K562 (cell line): Measurements from ENCODE around the gene TMPRSS7. TPM values are rescaled to one million over a fixed set of nuclear protein-coding genes. Genes with fewer than 3 reads are reported as not detected.

ENCODE experiments used
- ATAC-seq: fragments of 200-7000 bp; cut with Tn5 transposase; 3 replicates; pipeline ENCODE4 v1.9.1; 2020; ENCODE audit warnings: moderate library complexity
- BruUV-seq: library from RNA; stranded (reverse); fragments of 400-500 nt; replicated peaks from 2 replicates; lab custom pipeline; 2021; lab: Mats Ljungman, UMichigan
- CTCF ChIA-PET: fragments of 300-600 bp; formaldehyde crosslinking; extraction: SDS; loops from one replicate; lab custom pipeline; 2021; ENCODE audit warnings: low intra/inter-chr PET ratio; lab: Yijun Ruan, JAX
- POLR2A ChIA-PET: fragments of 300-600, 350-650 bp; sonication (Branson Sonifier 250); formaldehyde crosslinking; extraction: SDS; loops from one replicate; lab custom pipeline; 2021; ENCODE audit warnings: antibody characterized with exemption, inconsistent platforms; lab: Yijun Ruan, JAX
- DNase-seq, 4 experiments: peaks; one replicate each; pipeline versions ENCODE4 v3.0.0 to v3.0.0-alpha.2; 2011 to 2018; ENCODE audit warnings: low spot score in 3 of 4, mixed read lengths in 3 of 4; ENCODE audit errors: extremely low read depth in 1 of 4
- FAIRE-seq: peaks from 2 replicates; lab custom pipeline; 2011; peaks lifted over from hg19 to GRCh38; lab: Jason Lieb, UNC
- H2AFZ ChIP-seq: 2 replicates; pipeline ENCODE4 v1.6.0; 2011; ENCODE audit warnings: low read depth, low read length, control low read depth, inconsistent platforms
- H3K27ac ChIP-seq: fragments of 200-600 bp; 3 replicates; pipeline ENCODE4 v1.8.0; 2011; ENCODE audit warnings: low read depth, mild to moderate bottlenecking, control low read depth, inconsistent platforms, low read length, moderate library complexity, mixed read lengths; ENCODE audit errors: extremely low read depth
- H3K27me3 ChIP-seq, 2 experiments: fragments of 300-600 bp in 1 of 2; 2 replicates in 1 of 2; 3 replicates in 1 of 2; pipeline versions ENCODE4 v1.6.0 to v1.8.0; 2011; ENCODE audit warnings: inconsistent platforms in 2 of 2, low read length in 2 of 2, mild to moderate bottlenecking in 1 of 2, mixed read lengths in 1 of 2, moderate library complexity in 1 of 2; ENCODE audit not compliant: control insufficient read depth in 2 of 2, insufficient read depth in 2 of 2
- H3K36me3 ChIP-seq: fragments of 300-600 bp; 3 replicates; pipeline ENCODE4 v1.8.0; 2011; ENCODE audit warnings: mild to moderate bottlenecking, low read length, inconsistent platforms; ENCODE audit not compliant: control insufficient read depth, insufficient read depth
- H3K4me1 ChIP-seq, 2 experiments: fragments of 200-600 bp in 1 of 2; replicated peaks in 1 of 2; 2 replicates in 1 of 2; 3 replicates in 1 of 2; pipeline versions ENCODE4 v1.5.1 to v1.8.0; 2011; ENCODE audit warnings: inconsistent platforms in 2 of 2, low read length in 2 of 2, mild to moderate bottlenecking in 1 of 2, mixed read lengths in 1 of 2, moderate library complexity in 1 of 2; ENCODE audit not compliant: control insufficient read depth in 2 of 2, insufficient read depth in 2 of 2
- H3K4me2 ChIP-seq: 2 replicates; pipeline ENCODE4 v1.6.1; 2011; ENCODE audit warnings: low read length, control low read depth, inconsistent platforms, mixed read lengths; ENCODE audit not compliant: insufficient read depth
- H3K4me3 ChIP-seq: fragments of 200-600 bp; sonication (generic), shearing (Covaris generic); 2 replicates; pipeline ENCODE4 v1.5.1; 2016; ENCODE audit warnings: control low read depth, inconsistent platforms
- H3K79me2 ChIP-seq: fragments of 200-600 bp; 3 replicates; pipeline ENCODE4 v1.8.0; 2011; ENCODE audit warnings: low read length, inconsistent platforms; ENCODE audit not compliant: control insufficient read depth, insufficient read depth
- H3K9ac ChIP-seq, 2 experiments: 2 replicates each; pipeline versions ENCODE4 v1.6.0 to v1.6.1; 2011; ENCODE audit warnings: low read depth in 2 of 2, low read length in 2 of 2, control low read depth in 1 of 2, inconsistent platforms in 1 of 2, mild to moderate bottlenecking in 1 of 2, mixed read lengths in 1 of 2; ENCODE audit not compliant: insufficient read depth in 1 of 2
- H3K9me1 ChIP-seq: one replicate; pipeline ENCODE4 v1.6.0; 2011; ENCODE audit warnings: inconsistent platforms, mild to moderate bottlenecking, low read length, moderate library complexity; ENCODE audit not compliant: control insufficient read depth, insufficient read depth
- H3K9me3 ChIP-seq: replicated peaks from 2 replicates; pipeline ENCODE4 v1.5.1; 2011; ENCODE audit warnings: low read depth, low read length, inconsistent platforms; ENCODE audit not compliant: control insufficient read depth, insufficient read depth
- H4K20me1 ChIP-seq: replicated peaks from 2 replicates; pipeline ENCODE4 v1.6.1; 2011; ENCODE audit warnings: low read length, inconsistent platforms, mixed read lengths; ENCODE audit not compliant: control insufficient read depth, insufficient read depth
- BACH1 ChIP-seq: fragments of 200-800 bp; sonication (Bioruptor generic); IDR thresholded peaks from 2 replicates; pipeline ENCODE4 v1.6.1; 2016; ENCODE audit warnings: missing genetic modification characterization, missing compliant biosample characterization
- EHMT2 ChIP-seq: fragments of 450-650 bp; IDR thresholded peaks from 2 replicates; pipeline ENCODE4 v1.6.1; 2018; ENCODE audit warnings: antibody characterized with exemption
- FOXP1 ChIP-seq: sonication (generic); formaldehyde crosslinking; IDR thresholded peaks from 2 replicates; pipeline ENCODE4 v1.8.0; 2022; ENCODE audit warnings: mild to moderate bottlenecking, missing genetic modification reagents
- GATAD2B ChIP-seq: fragments of 450-650 bp; IDR thresholded peaks from 2 replicates; pipeline ENCODE4 v1.6.1; 2017; ENCODE audit warnings: mild to moderate bottlenecking, borderline replicate concordance
- HIVEP1 ChIP-seq: fragments of 250-450 bp; sonication (Bioruptor Pico); IDR thresholded peaks from 2 replicates; pipeline ENCODE4 v1.4.0; 2020; ENCODE audit warnings: mild to moderate bottlenecking
- U2AF1 ChIP-seq: fragments of 200-400 bp; formaldehyde crosslinking; optimal IDR thresholded peaks from 2 replicates; pipeline ENCODE3; 2017; ENCODE audit warnings: mild to moderate bottlenecking, low read depth, low read length, moderate library complexity
- ZKSCAN1 ChIP-seq: fragments of 150-350 bp; IDR thresholded peaks from 2 replicates; pipeline ENCODE4 v1.6.1; 2016; ENCODE audit warnings: low read depth, low read length
- ZNF121 ChIP-seq: sonication (generic); formaldehyde crosslinking; conservative IDR thresholded peaks from 2 replicates; pipeline ENCODE4 v1.8.0; 2022; ENCODE audit warnings: missing genetic modification reagents
- ZNF197 ChIP-seq: fragments of 200-800 bp; sonication (Bioruptor generic); IDR thresholded peaks from 2 replicates; pipeline ENCODE4 v1.6.1; 2016; ENCODE audit warnings: low read depth, missing genetic modification characterization, missing compliant biosample characterization
- WGBS: fragments of 100-300 bp; shearing (Covaris generic); methylation state at CpG from one replicate; pipeline ENCODE4 v1.1.6; 2016; ENCODE audit warnings: low coverage, mixed read lengths; ENCODE audit not compliant: insufficient coverage; ENCODE audit errors: missing lambda C conversion rate; 5-methylcytosine and 5-hydroxymethylcytosine counted together
- in situ Hi-C: fragments of 300-500 bp; cut with MboI; formaldehyde crosslinking; loops from 4 replicates; pipeline ENCODE4 v1.15.0; 2018; ENCODE audit warnings: inconsistent platforms, mixed read lengths
- intact Hi-C: fragments of 100-400 bp; cut with micrococcal nuclease; formaldehyde crosslinking; loops from 2 replicates; pipeline ENCODE4 v1.14.2; 2022
- polyA plus RNA-seq, 8 experiments: library from polyadenylated mRNA; depleted of rRNA in 4 of 8; stranded (reverse) in 5 of 8; unstranded in 3 of 8; fragments of >200 nt; fragmentation: Nextera tagmentation in 2 of 8; fragmentation: Illumina TruSeq in 1 of 8; extraction: Ambion mirVana in 2 of 8; extraction: Trizol in 1 of 8; gene quantifications; 2 replicates each; pipeline versions ENCODE4 v1.2.1 to v1.2.3, GENCODE V29; 2011 to 2014; ENCODE audit warnings: inconsistent platforms in 1 of 8, missing spikeins in 1 of 8
- total RNA-seq, 7 experiments: library from RNA; depleted of rRNA in 6 of 7; stranded (reverse); fragments of >200 nt in 6 of 7; fragmentation: Illumina TruSeq in 2 of 7; extraction: Trizol in 2 of 7; gene quantifications; 2 replicates each; pipeline versions ENCODE4 v1.2.1 to v1.2.3, GENCODE V29; 2011 to 2021; ENCODE audit warnings: low replicate concordance in 1 of 7
- TF ChIP-seq, protein P1 (sequence below): fragments of 450-650 bp; formaldehyde crosslinking; IDR thresholded peaks from 2 replicates; pipeline ENCODE4 v1.4.0; 2020; ENCODE audit warnings: mild to moderate bottlenecking, mixed read lengths
- TF ChIP-seq, protein P2 (sequence below): fragments of 200-800 bp; sonication (Bioruptor generic); IDR thresholded peaks from 2 replicates; pipeline ENCODE4 v1.6.1; 2017; ENCODE audit warnings: missing genetic modification characterization, missing compliant biosample characterization
- TF ChIP-seq, protein P3 (sequence below): fragments of 250-450 bp; sonication (Bioruptor Pico); IDR thresholded peaks from 2 replicates; pipeline ENCODE4 v1.9.0; 2021; ENCODE audit warnings: mild to moderate bottlenecking
- TF ChIP-seq, protein P4 (sequence below): sonication (generic); formaldehyde crosslinking; IDR thresholded peaks from 2 replicates; pipeline ENCODE4 v1.8.0; 2022; ENCODE audit warnings: mild to moderate bottlenecking, missing genetic modification reagents

The TMPRSS7 gene
- total and polyA plus RNA-seq, 9 of the 15 experiments (the other 6 are each of a cell fraction or from before 2014, with no cell fraction given) = not detected

DNA sequence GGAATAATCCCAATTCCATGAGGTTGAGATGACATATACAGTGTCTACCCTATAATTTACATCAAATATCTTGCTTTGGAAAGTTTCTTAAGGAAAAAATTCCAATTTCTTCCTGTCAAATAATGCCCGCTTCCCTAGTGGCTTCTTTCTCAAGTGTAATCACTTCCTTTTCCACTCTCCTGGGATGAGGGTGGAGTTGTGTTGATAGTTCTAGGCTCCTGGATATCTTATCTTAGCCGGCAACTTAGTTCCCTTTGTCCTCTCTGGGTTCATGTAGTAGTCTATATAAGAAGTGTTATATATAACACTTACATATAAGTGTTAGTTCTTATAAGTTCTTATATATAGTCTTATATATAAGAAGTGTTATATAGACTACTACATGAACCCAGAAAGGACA, 24.9 kb upstream of the TMPRSS7 start:
- Histone ChIP-seq H3K4me1 (no peaks in the 10 kb centered on the region), H3K9ac (no peak overlapping the region), H2AFZ (no peak overlapping the region), H3K4me3 (no peak overlapping the region), H3K36me3 (no peaks in the 10 kb centered on the region), H3K4me2 (no peak overlapping the region), H4K20me1 (no peaks in the 10 kb centered on the region), H3K9me1 (no peaks in the 10 kb centered on the region), H3K79me2 (no peaks in the 10 kb centered on the region), H3K27me3 (no peaks in the 10 kb centered on the region), H3K9me3 (no peaks in the 10 kb centered on the region), H3K27ac (no peak overlapping the region)
- TF ChIP-seq FOXP1 = no peak
- no peak for TF ChIP-seq ZNF121 (CRISPR knock-in tag)
- TF ChIP-seq ZNF197 = no peak
- no peak for TF ChIP-seq ZKSCAN1
- no peak for TF ChIP-seq HIVEP1 (CRISPR knock-in tag)
- no peak for TF ChIP-seq U2AF1
- TF ChIP-seq, protein P1, sequence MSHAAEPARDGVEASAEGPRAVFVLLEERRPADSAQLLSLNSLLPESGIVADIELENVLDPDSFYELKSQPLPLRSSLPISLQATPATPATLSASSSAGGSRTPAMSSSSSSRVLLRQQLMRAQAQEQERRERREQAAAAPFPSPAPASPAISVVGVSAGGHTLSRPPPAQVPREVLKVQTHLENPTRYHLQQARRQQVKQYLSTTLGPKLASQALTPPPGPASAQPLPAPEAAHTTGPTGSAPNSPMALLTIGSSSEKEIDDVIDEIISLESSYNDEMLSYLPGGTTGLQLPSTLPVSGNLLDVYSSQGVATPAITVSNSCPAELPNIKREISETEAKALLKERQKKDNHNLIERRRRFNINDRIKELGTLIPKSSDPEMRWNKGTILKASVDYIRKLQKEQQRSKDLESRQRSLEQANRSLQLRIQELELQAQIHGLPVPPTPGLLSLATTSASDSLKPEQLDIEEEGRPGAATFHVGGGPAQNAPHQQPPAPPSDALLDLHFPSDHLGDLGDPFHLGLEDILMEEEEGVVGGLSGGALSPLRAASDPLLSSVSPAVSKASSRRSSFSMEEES = no peak
- TF ChIP-seq, protein P2, sequence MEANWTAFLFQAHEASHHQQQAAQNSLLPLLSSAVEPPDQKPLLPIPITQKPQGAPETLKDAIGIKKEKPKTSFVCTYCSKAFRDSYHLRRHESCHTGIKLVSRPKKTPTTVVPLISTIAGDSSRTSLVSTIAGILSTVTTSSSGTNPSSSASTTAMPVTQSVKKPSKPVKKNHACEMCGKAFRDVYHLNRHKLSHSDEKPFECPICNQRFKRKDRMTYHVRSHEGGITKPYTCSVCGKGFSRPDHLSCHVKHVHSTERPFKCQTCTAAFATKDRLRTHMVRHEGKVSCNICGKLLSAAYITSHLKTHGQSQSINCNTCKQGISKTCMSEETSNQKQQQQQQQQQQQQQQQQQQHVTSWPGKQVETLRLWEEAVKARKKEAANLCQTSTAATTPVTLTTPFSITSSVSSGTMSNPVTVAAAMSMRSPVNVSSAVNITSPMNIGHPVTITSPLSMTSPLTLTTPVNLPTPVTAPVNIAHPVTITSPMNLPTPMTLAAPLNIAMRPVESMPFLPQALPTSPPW (CRISPR knock-in tag) = no peak
- TF ChIP-seq GATAD2B = no peak
- TF ChIP-seq BACH1 = no peak
- TF ChIP-seq EHMT2 = no peak
- TF ChIP-seq, protein P3, sequence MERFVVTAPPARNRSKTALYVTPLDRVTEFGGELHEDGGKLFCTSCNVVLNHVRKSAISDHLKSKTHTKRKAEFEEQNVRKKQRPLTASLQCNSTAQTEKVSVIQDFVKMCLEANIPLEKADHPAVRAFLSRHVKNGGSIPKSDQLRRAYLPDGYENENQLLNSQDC (CRISPR knock-in tag) = no peak
- TF ChIP-seq, protein P4, sequence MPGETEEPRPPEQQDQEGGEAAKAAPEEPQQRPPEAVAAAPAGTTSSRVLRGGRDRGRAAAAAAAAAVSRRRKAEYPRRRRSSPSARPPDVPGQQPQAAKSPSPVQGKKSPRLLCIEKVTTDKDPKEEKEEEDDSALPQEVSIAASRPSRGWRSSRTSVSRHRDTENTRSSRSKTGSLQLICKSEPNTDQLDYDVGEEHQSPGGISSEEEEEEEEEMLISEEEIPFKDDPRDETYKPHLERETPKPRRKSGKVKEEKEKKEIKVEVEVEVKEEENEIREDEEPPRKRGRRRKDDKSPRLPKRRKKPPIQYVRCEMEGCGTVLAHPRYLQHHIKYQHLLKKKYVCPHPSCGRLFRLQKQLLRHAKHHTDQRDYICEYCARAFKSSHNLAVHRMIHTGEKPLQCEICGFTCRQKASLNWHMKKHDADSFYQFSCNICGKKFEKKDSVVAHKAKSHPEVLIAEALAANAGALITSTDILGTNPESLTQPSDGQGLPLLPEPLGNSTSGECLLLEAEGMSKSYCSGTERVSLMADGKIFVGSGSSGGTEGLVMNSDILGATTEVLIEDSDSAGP = no peak
- WGBS = 3% methylated on average over 2 of the region's 2 CpGs
- ATAC-seq = no peak
- BruUV-seq = no TSS peak
- in situ Hi-C loops (no loop called here), intact Hi-C loops (loop anchor here (10.0 kb wide), 1 partner anchor 115 kb away; no protein-coding TSS in a partner anchor)
- ChIA-PET POLR2A (interaction anchor here (0.6 kb wide), 1 partner anchor 390 kb away, joined by 4 read pairs; no protein-coding TSS in a partner anchor), CTCF (no interaction called here)
- DNase-seq = no peak
- FAIRE-seq = no peak
